H4 (cell line): ENCODE results near the gene CFAP65. TPM values are rescaled to one million over a fixed set of nuclear protein-coding genes. Genes with fewer than 3 reads are reported as not detected.
A peak's percentile ranks its signal among the peaks of the same experiment; 100 is the strongest.

Experiments used
- DNase-seq: peaks from one replicate; pipeline ENCODE4 v3.0.0-alpha.2; 2015; ENCODE audit warnings: low spot score
- total RNA-seq: library from RNA; depleted of rRNA; stranded (reverse); fragments of >200 nt; shearing (Covaris generic); gene quantifications from 2 replicates; pipeline ENCODE4 v1.2.3, GENCODE V29; 2014

The CFAP65 gene
- total RNA-seq, 1 experiment from 2014 or later: 0.10 TPM

DNA sequence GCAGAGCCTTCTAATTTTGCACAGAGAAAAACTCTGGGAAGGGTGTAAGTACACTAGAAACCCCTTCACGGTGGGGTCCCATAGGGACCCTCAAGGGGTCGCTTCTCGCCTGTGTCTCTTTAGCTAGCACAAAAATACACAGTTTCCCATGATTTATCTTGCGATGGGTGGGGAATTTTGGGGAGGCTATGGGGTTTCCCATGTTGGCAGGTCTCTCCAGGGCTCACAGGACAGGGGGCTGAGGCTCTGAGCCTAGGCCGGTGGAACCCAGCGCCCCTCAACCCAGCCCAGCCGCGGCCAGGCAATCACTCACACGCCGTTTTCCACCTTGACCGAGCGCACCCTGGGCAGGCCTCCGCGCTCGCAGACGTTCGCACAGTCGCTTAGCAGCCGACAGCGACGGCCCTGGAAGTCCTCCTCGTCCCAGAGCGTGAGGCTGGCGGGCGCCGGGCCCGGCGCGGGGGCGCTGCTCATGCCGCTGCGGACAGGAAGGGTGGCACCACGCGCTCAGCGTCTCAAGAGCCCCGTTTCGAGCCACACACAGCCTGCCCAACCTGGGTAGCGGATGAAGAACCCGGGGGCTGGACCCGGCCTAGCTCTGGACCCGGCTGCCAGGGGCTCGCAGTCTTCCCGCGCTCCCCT, 48.5 kb downstream of the CFAP65 start:
- no peak for DNase-seq

DNA sequence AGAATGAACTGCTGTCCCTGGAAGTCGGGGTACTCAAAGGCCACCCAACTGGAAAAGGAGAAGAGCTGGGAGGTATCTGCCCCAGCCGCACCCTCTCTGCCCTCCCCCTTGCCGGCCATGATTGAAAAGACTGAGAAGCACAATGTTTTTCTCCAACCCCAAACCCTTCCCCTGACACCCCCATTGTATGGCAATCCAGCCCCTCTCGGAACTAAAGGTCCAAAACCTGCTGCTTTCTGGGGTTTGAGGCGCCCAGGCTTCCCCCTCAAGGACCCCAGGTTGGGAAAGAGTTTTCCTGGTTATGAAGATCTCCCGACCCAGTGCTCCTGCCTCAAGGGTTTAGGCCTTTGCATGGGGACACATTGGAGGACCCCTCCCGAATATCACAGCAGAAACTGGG, 49.1 kb downstream of the CFAP65 start:
- DNase-seq: no peak

DNA sequence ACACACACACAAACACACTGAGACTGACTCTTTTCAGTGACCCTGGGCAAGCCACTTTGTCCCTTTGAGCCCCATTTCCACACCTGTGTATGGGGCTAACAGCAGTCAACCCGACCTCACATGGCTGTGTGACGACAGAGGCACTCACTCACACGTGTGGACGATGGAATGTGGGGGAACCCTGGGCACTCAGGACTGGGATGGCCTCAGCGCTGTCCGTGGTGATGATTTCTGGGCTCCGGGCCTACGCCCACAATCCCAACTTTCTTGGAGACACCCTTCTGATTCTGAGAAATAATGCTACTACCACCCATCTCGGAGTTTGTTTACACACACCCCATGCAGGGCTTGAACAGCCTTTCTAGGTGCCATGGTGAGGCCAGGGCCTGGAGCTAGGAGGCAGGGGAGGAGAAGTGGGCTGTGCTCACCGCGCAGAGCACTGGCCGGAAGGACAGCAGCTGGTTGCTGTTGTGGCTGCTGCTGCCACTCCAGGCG, 49.6 kb downstream of the CFAP65 start:
- DNase-seq: no peak

DNA sequence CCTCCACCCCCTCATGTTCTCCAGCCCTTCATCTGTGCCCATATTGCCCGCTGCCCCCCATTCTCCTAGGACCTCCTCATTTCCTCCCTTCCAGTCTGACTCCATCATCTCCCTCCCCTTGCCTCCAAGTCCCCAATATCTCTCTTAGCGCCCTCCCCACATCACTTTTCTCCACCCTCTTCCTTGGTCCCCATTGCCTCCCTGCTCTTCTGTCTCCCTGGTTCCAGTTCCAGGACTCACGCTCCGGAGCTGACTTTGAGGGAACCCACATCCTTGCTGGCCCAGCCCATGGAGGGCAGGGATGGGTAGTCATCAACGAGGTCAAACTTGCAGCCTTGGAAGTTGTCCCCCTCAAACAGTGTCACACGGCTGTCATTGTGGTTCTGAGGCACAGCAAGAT, 50.7 kb downstream of the CFAP65 start:
- no peak for DNase-seq

DNA sequence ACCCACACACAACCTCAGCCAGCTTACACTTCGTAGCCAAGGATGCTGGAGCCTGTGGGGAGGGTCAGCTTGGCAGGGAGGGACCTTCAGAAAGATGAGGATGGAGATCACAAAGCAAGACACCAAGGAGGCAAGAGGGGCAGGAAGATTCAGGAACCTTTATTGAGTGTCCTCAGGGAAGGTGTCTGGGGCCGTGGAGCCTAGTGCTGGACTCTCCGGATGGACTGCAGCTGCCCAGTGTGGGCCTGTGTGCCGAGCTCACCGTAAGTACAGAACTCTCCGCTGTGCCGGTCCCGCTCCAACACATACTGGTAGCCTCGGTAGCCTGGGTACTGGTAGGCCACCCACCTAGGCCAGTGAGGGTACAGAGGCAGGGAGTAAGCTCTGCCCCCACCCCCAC, 51.3 kb downstream of the CFAP65 start:
- DNase-seq: no peak

DNA sequence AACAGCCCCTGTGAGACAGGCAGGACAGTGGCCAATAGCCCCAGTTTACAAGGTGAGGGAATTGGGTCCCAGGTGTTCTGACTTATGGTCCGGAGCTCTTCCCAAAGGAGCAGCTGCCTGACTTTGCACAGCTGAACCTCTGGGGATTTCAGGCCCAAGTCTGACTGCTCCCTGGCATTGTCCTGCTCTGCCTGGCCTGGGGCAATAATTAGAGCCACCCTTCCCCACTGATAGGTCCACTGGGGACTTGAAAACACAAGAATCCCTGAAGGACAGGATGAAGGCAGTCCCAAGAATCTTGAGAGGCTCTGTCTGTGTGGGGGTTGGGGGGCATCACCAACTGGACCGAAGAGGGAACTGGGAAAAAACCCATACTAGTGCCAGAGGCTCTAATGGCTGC, 52.7 kb downstream of the CFAP65 start:
- no peak for DNase-seq

DNA sequence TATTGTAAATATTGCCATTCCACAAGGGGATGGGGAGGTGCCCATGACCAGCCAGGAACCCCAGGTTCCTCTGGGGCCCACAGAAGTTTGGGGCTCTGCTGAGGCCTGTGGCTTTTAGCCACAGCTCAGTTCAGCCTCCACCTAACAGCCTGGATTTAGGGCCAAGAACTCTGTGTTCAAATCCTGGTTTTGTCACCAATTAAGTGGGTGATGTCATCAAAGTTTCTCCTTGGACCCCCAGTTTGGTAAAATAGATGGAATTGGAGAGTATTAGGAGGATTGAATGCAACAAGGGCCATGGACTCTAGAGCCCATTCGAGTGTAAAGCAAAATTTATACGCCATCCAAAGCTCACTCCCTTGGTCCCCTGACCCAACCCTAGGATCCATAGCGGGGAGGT, 53.2 kb downstream of the CFAP65 start:
- no peak for DNase-seq

DNA sequence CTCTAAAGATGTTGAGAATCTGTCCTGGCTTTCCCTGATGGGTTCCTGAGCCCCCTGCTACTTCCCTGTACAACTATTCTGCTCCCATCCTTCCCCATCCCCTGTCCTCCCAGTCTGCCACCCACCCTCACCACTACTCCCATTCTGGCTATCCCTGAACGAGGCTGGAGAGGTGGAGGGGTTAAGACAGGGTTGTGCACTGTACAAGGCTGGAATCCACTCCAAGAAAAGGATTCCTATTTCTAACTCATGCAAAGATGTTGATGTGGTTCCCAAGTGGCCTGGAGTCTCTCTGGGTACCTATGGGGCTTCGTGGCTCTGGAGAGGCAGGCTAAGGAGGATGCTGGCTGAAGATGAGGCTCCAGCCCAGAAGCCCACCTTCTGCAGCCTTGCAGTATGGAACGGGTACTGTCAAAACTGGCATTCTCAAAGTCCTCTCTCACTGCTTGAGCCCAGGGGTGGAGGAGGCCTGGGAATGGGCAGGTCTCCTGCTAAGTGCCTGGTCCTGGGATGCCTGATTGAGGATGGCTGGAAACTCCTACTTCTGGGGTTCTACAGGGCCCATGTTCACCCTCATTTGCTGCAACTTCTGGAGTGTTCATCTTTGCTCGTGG, 55.1 kb downstream of the CFAP65 start:
- no peak for DNase-seq

DNA sequence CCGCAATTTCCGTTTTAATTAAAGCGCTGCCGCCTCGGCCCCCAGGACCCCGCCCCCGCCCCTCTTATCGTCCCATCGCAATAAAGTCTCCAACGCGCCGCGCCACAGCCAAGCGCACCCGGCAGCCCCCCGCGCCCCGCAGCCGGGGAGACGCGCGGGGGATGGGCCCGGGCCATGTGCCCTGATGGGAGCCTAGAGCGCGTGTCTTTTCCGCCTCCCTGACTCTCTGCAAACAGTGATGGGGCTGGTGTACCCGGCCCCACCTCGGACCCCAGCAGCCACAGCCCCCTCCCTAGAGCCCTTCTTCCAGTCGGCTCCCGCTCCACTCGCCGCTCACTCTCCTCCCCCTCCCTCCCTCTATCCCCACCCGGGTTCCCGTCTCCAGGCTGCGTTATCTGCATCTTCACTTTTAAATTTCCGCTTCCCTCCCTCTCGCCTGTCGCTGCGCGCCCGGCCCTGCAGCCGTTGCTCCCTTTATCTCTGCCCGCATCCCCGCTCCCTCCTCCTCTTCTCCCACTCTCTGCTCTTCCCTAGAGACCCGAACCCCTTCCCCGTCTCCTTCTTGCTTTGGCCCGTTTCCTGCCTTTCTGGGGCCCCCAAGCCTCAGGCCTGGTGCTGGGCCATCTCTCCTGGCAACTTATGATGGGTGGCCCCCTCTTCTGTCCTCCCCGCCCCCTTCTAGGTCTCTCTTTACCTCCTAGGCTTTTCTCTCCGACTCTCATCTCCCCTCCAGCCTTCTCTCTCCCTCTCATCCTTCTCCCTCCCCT, 55.8 kb downstream of the CFAP65 start:
- DNase-seq: no peak

DNA sequence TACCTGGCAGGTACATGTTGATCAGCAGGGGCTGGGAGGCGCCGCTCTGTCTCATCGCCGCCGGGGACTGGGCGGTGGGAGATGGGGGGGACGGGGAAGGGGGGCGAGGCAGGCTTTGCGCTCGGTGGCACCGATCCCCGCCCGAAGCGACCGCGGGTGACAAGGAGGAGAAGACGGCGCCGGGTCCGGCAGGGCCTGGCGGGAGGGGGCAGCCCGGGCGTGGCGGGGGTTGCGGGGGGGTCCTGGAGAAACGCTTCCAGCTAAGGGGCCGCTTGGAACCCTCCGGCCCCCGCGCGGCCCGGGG, 56.3 kb downstream of the CFAP65 start, which contains the start of gene FEV:
Gene FEV, minus strand, starts transcription at position 164 of the 304 bp plus-strand sequence. Its CDS starts 109 bp downstream, at position 55.
- DNase-seq: no peak

DNA sequence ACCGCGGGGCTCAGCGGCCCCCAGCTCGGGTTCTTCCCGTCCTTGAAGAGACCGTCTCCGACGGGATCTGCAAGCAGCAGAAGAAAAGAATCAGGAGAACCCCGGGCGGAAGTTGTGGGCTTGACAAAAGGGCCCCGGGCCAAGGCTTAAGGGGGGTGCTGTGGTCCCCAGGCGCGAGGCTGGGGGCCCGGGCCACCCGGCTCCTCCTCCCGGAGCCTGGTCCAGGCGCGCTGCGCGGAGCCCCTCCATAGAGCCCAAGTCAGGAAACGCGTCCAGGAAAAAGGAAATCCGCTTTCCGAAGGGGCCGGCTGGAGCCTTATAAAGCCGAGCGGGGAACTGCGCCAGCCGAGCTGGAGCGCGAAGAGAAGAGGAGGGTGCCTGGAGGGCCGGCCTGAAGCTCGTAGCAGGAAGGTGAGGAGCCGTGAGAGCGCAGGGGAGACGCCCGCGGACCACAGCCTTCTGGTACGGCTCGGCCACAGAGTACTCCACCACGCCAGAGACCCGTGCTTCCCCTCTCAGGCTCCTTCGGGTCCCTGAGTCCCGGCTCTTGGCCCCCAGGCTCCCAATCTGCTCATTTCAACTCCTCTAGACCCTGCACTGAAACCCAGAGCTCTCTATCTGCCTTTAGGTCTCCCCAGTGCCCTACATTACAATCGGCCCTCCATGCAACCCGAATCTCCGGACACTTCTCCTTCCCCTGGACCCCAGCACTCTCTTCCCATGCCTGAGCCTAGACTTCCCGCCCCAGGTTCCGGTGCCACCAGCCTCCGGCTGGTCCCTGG, 56.9 kb downstream of the CFAP65 start:
- DNase-seq: no peak

DNA sequence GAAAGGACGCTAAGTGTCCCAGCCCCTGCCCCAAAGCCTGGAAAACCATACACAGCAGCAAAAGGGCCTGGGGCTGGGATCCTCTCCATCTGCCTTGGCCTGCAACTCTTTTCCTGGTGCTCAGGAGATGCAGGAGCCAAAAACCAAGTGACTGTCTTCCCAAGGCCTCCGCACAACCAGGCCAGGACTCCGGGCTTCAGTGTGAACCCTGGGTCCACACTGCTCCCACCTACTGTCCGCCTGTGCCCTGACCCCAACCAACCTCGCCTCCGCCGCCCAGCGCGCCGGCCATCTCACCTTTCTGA, 57.4 kb downstream of the CFAP65 start:
- no peak for DNase-seq

DNA sequence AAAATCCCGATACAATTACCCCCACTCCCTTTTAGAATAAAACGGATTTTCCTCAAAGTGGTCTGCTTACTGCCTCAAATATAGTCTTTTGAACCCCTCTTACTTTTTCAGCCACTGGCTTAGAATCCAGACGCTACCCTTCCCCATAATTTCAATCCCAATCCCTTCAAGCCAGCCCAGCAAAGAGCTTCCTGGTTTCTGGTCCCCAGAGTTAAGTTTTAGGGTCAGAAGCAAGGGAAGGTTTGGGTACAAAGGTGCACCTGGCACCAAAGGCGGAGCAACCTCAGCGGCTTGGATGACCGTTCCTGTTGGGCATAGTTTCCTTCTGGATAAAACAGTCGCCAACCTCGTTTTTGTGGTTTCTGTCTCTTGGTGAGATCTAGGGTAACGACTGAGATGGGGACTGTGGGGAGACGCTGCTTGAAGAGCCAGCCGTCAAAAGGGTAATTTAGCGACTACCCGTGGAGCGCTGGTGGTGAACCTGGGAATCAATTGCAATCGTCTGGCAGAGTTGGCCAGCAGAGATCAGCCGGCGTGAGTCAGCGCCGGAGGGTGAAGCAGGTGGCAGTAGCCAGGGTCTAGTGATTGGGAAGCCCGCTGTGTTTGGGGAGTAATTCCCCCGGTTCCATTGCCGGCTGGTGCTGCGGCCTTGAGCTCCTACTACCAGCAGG, 57.9 kb downstream of the CFAP65 start:
- DNase-seq: no peak

DNA sequence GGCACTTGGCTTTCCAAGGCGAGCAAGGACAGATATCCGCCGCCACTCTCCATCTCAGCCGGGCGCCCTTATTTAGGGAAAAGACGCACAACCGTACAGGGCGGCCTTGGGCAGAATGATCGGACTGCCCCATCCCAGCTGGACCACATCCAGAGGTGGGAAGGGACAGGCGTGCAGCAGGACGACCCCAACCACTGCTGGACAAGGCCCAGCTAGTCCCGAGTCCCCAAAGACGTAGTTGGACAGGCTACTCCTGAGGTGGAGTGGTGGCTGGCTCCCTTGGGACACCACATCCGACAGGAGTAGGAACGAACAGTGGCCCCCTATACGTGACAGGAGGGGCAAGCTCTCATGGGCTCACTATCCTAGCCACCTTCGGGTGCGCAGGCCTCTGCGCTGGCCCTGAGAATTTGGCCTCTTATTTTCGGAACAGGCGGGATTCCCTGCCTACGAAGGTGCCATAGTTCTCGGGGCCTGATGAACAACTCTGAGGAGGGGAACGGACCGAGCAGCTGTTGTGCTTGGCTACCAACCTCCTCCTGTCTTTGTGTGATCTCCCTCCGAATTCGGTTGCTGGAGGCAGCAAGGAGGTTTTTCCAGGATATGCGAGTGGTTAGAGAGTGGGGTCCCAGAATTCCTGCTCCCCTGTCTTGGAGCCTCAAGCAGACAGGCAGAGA, 58.6 kb downstream of the CFAP65 start:
- DNase-seq: no peak

DNA sequence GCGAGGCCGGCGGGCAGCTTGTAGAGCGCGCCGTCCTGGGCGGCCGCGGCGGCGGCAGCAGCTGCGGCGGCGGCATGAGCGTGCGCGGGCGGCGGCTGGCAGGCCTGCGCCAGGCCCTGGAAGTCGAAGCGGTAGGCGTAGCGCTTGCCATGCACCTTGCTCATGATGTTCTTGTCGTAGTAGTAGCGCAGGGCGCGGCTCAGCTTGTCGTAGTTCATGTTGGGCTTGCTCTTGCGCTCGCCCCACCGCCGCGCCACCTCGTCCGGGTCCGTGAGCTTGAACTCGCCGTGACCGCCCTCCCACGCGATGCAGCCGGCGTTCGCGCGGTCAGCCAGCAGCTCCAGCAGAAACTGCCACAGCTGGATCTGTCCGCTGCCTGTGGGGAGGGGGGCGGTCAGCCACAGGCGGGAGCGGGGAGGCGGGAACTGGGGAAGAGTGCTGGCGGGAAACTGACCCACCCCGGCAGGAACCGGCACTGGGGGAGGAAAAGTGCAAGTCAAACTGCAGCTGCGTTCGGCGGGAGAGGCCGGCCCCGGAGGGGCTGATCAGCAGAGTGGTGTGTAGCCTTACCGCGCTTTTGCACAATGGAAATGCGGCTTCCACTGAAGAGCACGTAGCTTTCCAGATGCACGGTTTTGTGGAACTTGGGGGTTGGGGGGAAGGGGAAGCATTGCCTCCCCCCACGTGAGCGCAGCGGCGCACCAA, 59.3 kb downstream of the CFAP65 start:
- DNase-seq: no peak

DNA sequence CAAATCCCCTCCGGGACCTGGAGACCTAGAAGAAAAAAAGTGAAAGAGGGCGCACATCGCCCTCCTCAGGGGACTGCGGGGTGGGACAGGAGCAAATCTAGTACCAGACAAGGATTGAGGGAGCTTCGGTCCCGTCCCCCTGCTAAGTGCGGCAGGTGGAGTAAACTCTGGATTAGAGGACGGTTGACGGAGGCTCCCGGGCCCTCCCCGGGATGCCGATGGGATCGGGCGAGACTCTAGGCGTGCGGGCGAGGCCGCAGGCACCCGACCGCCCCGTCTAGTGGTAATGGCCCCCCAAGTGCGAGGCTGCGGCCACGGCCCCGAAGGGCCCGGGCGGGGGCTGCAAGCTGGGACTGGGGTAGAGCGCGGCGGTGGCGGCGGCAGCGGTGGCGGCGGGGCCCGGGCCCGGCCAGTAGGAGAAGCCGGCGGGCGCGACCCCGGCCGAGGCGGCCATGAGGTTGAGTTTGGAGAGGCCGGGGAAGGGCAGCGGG, 59.9 kb downstream of the CFAP65 start:
- DNase-seq: no peak

DNA sequence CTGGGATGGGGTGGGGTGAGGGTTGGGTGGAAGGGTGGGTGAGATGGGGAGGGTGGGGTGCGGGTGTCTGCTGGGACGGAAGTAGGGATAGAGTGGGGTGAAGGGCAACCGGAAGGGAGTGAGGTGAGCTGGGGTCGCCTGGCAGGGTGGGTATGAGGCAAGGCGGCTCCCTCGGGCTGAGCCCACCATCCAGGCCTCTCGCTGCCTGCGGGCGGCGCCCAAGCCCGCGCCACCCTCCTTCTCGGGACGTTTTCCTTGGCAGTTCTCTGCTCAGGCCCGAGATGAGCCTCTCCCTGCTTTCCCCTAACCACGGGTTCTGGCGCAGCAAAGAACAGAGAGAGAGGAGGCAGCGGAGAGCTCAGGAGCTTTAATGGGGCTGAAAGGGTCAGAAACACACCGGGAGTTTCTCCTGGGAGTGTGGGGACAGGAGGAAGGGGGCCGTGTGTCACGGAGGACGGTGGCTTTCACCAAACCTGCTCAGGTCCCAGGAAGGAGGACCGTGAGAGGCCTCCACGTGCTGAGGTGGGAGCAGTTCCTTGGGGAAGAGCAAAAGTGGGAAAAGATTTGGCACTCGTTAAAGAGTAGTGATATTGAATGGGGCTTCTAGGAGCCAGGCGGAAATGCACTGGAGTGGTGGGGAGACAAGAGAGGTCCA, 60.5 kb downstream of the CFAP65 start:
- DNase-seq: no peak

DNA sequence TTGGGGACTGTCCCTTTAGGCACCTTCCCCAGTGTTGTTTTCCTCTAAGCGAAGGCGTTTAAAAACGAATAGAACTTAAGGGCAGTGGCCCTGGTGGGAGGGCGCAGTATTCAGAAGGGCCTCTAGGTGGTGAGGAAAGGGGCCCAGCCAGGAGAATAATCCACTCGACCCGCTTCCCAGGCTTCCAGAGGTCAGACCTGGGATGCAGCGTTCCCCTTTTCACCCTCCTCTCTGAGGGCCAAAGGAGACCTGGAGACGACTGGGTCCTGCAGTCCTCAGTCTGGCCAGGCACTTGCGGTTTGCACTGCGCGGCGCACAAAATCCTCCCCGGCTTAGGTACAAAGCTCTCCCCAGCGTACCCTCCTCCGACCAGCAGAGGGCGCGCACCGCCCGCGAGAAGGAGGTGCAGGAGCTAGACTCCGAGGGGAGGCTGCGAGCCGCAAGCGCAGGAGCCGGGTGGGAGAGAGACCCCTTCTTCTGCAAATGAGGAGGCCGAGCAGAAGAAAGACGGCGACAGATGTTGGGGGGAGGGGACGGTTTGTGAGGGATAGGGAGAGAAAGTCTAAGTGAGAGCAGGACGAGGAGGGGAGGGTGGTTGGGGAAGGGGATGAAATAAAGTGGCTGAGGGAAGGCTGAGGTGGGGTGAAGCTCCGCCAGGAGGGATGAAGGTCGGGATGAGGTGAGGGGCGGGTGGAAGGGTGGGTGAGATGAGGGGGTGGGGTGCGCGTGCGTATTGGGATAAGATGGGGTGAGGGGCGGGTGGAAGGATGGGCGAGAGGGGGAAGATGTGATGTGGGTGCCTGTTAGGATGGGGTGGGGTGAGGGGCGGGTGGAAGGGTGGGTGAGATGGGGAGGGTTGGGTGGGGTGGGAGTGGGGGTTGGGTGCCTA, 61.2 kb downstream of the CFAP65 start:
- DNase-seq: peak; percentile 76
